Thyroid gland (tissue), 4 donors: ENCODE measurements around the gene MARCKSL1.

Experiments
- CTCF ChIP-seq, 6 experiments: fragments of 200-600 bp in 3 of 6; fragments of 450-650 bp in 3 of 6; sonication (generic) in 3 of 6; IDR thresholded peaks; one replicate each; pipeline ENCODE4 v1.5.1; 2016 to 2019; ENCODE audit warnings: antibody characterized with exemption in 6 of 6, mild to moderate bottlenecking in 2 of 6, inconsistent platforms in 1 of 6, moderate library complexity in 1 of 6
- POLR2A ChIP-seq, 2 donors: fragments of 450-650 bp; IDR thresholded peaks; one replicate each; pipeline ENCODE4 v1.6.1; 2017; ENCODE audit warnings: antibody characterized with exemption in 2 of 2, mild to moderate bottlenecking in 2 of 2, moderate library complexity in 1 of 2

- TF ChIP-seq CTCF (IDR thresholded peaks at IDR 0.05) (no peak), POLR2A (IDR thresholded peaks at IDR 0.05) (no peak)
These were observed 36.7 kb downstream of the MARCKSL1 start for GRCh38 chr1:32299327-32299726.
